CD4-positive, CD25-positive, alpha-beta regulatory T cell (primary cell): Measurements from ENCODE around the gene MYH7B. TPM values are rescaled to one million over a fixed set of nuclear protein-coding genes. Genes with fewer than 3 reads are reported as not detected.

Experiments
- ATAC-seq, 2 donors: fragments of 150-1000 bp; cut with Tn5 transposase; one replicate each; pipeline ENCODE4 v1.10.0; 2021; ENCODE audit warnings: low read depth in 2 of 2, moderate number of reproducible peaks in 2 of 2, moderate library complexity in 1 of 2
- DNase-seq, 3 donors: peaks; one replicate each; pipeline versions ENCODE4 v3.0.0 to v3.0.0-alpha.2; 2012 to 2022; ENCODE audit warnings: mixed read lengths in 1 of 3
- H3K27ac ChIP-seq: one replicate; pipeline ENCODE4 v1.7.0; 2013; ENCODE audit warnings: mild to moderate bottlenecking, low read length; ENCODE audit not compliant: insufficient read depth, poor library complexity, severe bottlenecking
- H3K27me3 ChIP-seq: one replicate; pipeline ENCODE4 v1.7.0; 2013; ENCODE audit warnings: low read length; ENCODE audit not compliant: control insufficient read depth, insufficient read depth
- H3K36me3 ChIP-seq: one replicate; pipeline ENCODE4 v1.7.0; 2013; ENCODE audit warnings: mild to moderate bottlenecking, low read length, moderate library complexity; ENCODE audit not compliant: control insufficient read depth, insufficient read depth
- H3K4me1 ChIP-seq: 2 replicates; pipeline ENCODE4 v1.7.0; 2013; ENCODE audit warnings: mild to moderate bottlenecking, low read length; ENCODE audit not compliant: insufficient read depth, control insufficient read depth, poor library complexity, severe bottlenecking
- H3K4me3 ChIP-seq: one replicate; pipeline ENCODE4 v1.7.0; 2013; ENCODE audit warnings: low read depth, mild to moderate bottlenecking, low read length, moderate library complexity
- H3K9me3 ChIP-seq, 2 experiments: 1 replicate in 1 of 2; 2 replicates in 1 of 2; pipeline ENCODE4 v1.7.0; 2013; ENCODE audit warnings: low read length in 2 of 2, mild to moderate bottlenecking in 1 of 2, moderate library complexity in 1 of 2; ENCODE audit not compliant: control insufficient read depth in 2 of 2
- H3K27ac Mint-ChIP-seq, 3 donors: one replicate each; pipeline ENCODE4 v1.8.0; 2020 to 2022; ENCODE audit warnings: mild to moderate bottlenecking in 3 of 3, mixed read lengths in 3 of 3, moderate library complexity in 2 of 3
- H3K27me3 Mint-ChIP-seq: one replicate; pipeline ENCODE4 v1.8.0; 2022; ENCODE audit warnings: mild to moderate bottlenecking, mixed read lengths
- H3K36me3 Mint-ChIP-seq: one replicate; pipeline ENCODE4 v1.8.0; 2020; ENCODE audit warnings: mixed read lengths
- H3K4me1 Mint-ChIP-seq, 4 donors: one replicate each; pipeline ENCODE4 v1.8.0; 2020 to 2022; ENCODE audit warnings: mixed read lengths in 4 of 4, mild to moderate bottlenecking in 1 of 4
- H3K4me3 Mint-ChIP-seq, 4 donors: one replicate each; pipeline ENCODE4 v1.8.0; 2020 to 2022; ENCODE audit warnings: mild to moderate bottlenecking in 4 of 4, mixed read lengths in 4 of 4, moderate library complexity in 3 of 4
- H3K9me3 Mint-ChIP-seq, 7 donors: one replicate each; pipeline ENCODE4 v1.8.0; 2020 to 2022; ENCODE audit warnings: mixed read lengths in 7 of 7, mild to moderate bottlenecking in 3 of 7, moderate library complexity in 2 of 7
- polyA plus RNA-seq, 4 donors: library from polyadenylated mRNA; unstranded; fragments of 300-500 nt; fragmentation: Illumina TruSeq; gene quantifications; one replicate each; pipeline ENCODE4 v1.2.3, GENCODE V29; 2021
- total RNA-seq: library from RNA; stranded (reverse); gene quantifications from one replicate; pipeline ENCODE4 v1.2.3, GENCODE V29; 2022

Gene MYH7B
- total RNA-seq (0.20 TPM), polyA plus RNA-seq (under 1 TPM in 1 of 4 donors, not detected in 3; 0.35 TPM)

DNA sequence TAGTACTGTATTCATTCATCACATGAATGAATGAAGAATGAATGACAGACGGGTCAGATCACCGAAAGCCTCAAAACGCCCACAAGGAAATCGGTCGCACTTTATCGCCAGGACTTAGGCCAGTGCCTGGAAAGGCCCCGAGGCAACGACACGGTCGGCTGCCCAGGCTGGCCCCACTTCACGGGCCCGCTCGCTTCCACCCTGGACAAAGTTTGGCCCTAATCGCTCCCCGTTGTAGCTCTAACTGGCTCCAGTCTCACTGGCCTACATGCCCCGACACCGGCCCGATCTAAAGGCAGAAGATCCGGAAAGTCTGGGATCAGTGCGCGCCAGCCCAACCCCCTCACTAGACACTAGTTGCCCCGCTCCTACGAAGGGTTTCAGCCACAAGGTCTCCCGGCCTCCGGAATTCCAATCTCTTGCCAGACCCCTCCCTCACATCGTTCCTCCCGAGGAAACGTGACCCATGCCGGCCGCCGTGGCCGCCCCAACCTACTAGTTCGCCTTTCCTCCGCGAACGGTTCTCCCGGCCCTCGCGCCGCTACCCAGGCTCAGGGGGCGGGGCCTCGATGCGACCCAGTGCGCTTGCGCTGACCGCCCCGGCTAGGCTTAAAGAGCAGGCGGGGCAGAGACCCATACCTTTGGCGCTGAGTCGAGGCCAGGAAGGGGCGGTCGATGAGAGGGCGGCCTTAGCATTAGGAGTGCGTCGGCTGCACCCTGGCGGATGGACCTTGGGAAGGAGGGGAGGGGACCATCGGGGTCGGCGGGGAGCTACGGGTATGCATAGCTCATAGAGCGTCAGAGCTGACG, at the start of gene MYH7B, which contains the start of gene GSS:
TSS of gene MYH7B (plus strand) at position 638 of the 810 bp plus-strand sequence. CDS start 22,138 bp downstream, outside the sequence.
TSS of gene GSS (minus strand) at position 576 of the 810 bp plus-strand sequence. CDS start 3,954 bp downstream, outside the sequence.
- H3K9me3 ChIP-seq: no peaks in the 10 kb centered on the region
- Mint-ChIP-seq H3K4me1 (peaks cover 0 to 36% (median 23%) of the 10 kb centered on the region in 4 donors), H3K4me3 (peak within 1 kb of the TSS; percentile 94 to 99 (median 96)), H3K9me3 (no peaks in the 10 kb centered on the region), H3K27ac (peak within 1 kb of the TSS; percentile 96 to 99 (median 99)), H3K27me3 (no peaks in the 10 kb centered on the region), H3K36me3 (no peaks in the 10 kb centered on the region)
- peaks cover 15% of the 10 kb centered on the region for H3K4me1 ChIP-seq
- H3K36me3 ChIP-seq: no peaks in the 10 kb centered on the region
- peak within 1 kb of the TSS; percentile 79 for H3K27ac ChIP-seq
- DNase-seq: peak; percentile 94 to 95 (median 94)
- no peaks in the 10 kb centered on the region for H3K27me3 ChIP-seq
- H3K4me3 ChIP-seq: peak within 1 kb of the TSS; percentile 79
- peak; percentile 92 to 94 for ATAC-seq

DNA sequence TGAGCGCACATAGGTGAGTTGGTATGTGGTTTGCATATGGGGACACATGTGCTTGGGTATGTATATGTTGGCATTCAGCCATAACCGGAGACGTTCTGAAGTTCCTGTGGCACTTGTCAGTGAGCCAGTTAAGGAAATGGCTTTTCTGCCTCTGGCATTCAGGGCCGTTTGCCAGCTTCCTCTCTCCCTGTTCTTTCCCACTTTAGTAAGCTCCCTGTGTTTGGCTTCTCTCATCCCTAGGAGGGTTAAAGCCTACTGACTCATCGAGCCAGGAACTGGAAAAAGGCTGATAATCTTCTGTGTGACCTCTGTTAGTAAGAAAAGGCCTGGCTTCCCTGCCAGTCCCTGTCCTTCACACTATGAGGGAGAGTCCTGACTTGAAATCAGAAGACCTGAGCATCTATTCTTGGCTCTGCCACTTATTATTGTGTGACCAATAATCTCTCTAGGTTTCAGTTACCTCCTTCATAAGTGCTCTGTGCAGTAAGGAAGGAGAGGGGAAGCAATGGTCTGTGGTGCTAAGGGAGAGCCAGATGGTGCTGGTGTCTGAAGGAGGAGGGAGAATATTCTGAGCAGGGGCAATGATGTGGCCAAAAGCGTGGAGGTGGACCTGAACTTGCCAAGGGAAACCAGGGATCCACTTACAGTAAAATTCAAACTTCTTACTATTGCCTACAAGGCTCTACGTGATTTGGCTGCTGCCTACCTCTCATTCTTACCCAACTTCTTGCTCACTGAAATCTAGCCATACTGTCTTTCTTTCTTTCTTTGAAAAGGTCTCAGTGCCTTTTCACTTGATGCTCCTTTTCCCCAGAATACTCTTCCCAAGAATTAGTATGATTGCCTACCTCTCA, 47.8 kb upstream of the MYH7B start:
- Histone ChIP-seq H3K36me3 (no peaks in the 10 kb centered on the region), H3K27ac (no peak overlapping the region), H3K27me3 (no peaks in the 10 kb centered on the region), H3K4me1 (no peaks in the 10 kb centered on the region), H3K9me3 (no peaks in the 10 kb centered on the region), H3K4me3 (no peak overlapping the region)
- no peaks in the 10 kb centered on the region for H3K27me3 Mint-ChIP-seq
- ATAC-seq: no peak
- H3K9me3 Mint-ChIP-seq: no peaks in the 10 kb centered on the region
- peaks cover 0 to 6% (median 5%) of the 10 kb centered on the region in 4 donors for H3K4me1 Mint-ChIP-seq
- H3K27ac Mint-ChIP-seq: peak overlapping the region in 1 of 3 donors; percentile 7
- no peaks in the 10 kb centered on the region for H3K36me3 Mint-ChIP-seq
- DNase-seq: no peak
- H3K4me3 Mint-ChIP-seq: no peak overlapping the region

DNA sequence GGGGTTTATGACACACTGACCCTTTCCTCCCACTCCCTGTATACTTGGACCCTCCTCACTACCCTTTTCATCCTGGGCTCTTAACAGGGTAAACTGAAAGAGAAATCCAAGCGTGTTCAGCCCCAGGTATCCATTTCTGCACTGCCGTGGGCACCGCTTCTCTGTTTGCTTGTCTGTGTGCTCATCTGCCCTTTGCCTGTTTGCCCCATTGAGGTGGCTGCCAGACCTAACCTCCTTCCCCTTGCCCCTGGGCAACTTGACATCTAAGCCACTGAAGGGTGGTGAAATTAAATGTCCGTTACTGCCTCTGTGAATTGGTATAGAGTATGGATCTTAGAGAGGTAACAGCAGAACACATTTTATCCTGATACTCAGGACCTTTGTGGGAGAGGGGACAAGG, 40.5 kb upstream of the MYH7B start:
- Mint-ChIP-seq H3K27ac (no peak overlapping the region), H3K9me3 (no peaks in the 10 kb centered on the region), H3K27me3 (no peaks in the 10 kb centered on the region), H3K36me3 (peaks cover 2% of the 10 kb centered on the region), H3K4me1 (peaks cover 5 to 15% (median 10%) of the 10 kb centered on the region in 4 donors), H3K4me3 (no peak overlapping the region)
- Histone ChIP-seq H3K9me3 (no peaks in the 10 kb centered on the region), H3K27me3 (no peaks in the 10 kb centered on the region), H3K36me3 (no peaks in the 10 kb centered on the region), H3K27ac (no peak overlapping the region), H3K4me1 (peaks cover 4% of the 10 kb centered on the region), H3K4me3 (no peak overlapping the region)
- ATAC-seq: no peak
- no peak for DNase-seq

DNA sequence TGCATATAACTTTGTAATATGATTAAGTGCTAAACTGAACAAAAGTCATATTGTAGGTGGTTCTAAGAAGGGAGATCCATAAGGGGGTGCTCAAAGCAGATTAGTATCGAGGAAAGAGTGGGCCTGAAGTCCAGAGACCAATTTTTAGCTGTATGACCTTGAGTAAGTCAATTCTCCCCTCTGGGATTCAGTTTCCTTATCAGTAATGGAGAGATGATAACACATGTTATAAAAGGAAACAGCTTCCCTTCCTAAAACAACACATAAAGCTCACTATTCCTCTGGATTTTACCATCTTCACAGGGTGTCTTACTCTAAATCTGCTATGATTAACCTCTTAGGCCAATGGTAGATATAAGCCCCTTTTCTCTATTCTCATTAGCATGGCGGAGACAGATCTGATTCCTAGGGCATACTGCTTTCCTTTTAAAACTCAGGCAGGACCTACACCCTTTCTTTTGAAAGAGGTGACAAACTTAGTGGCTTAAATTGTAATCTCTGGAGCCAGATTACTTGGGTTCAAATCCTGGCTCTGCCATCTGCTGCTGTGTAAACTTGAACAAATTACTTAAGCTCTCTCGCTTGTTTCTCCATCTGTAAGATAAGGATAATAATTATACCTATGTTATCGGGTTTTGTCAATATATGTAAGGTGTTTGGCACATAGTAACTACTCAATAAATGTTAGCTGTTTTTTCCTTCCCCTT, 39.8 kb upstream of the MYH7B start:
- no peak overlapping the region for H3K27ac ChIP-seq
- H3K9me3 ChIP-seq: no peaks in the 10 kb centered on the region
- no peak overlapping the region for H3K4me3 Mint-ChIP-seq
- H3K27ac Mint-ChIP-seq: no peak overlapping the region
- peaks cover 4% of the 10 kb centered on the region for H3K36me3 Mint-ChIP-seq
- no peak overlapping the region for H3K4me3 ChIP-seq
- no peaks in the 10 kb centered on the region for H3K27me3 ChIP-seq
- ATAC-seq (no peak), DNase-seq (no peak)
- peaks cover 4% of the 10 kb centered on the region for H3K4me1 ChIP-seq
- H3K36me3 ChIP-seq: no peaks in the 10 kb centered on the region
- H3K27me3 Mint-ChIP-seq: no peaks in the 10 kb centered on the region
- peaks cover 5 to 15% (median 10%) of the 10 kb centered on the region in 4 donors for H3K4me1 Mint-ChIP-seq
- H3K9me3 Mint-ChIP-seq: no peaks in the 10 kb centered on the region

DNA sequence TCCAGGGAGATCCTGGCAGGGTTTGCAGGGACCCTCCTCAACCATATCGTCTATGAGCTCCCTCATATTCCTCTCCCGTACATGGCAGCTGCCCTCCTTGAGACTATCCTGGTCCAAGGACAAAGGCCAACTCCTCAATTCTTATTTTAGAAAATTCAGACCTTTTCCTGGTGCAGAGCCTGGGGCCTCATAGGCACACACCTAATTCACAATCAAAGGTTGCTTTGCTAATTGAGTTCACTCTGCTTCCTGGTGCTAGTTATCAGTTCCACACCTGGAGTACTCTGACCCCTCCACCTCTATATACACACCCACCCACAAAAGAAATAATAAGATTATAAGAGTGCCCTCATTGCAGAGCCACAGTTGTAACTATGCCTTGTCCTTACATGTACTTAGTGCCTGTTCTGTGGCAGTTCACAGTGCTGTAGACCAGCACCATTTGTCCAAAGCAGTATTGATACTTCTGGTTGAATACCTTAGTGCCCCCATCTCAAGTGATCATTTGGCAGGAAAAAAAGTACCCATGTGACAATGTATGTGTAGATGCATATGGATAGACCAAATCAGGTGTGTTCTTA, 38.8 kb upstream of the MYH7B start:
- Histone ChIP-seq H3K4me1 (peaks cover 4% of the 10 kb centered on the region), H3K9me3 (no peaks in the 10 kb centered on the region), H3K36me3 (peaks cover 4% of the 10 kb centered on the region), H3K4me3 (no peak overlapping the region), H3K27me3 (no peaks in the 10 kb centered on the region), H3K27ac (no peak overlapping the region)
- Mint-ChIP-seq H3K9me3 (no peaks in the 10 kb centered on the region), H3K27me3 (no peaks in the 10 kb centered on the region), H3K4me1 (peaks cover 5 to 15% (median 10%) of the 10 kb centered on the region in 4 donors), H3K4me3 (no peak overlapping the region), H3K36me3 (peaks cover 4% of the 10 kb centered on the region), H3K27ac (peak overlapping the region in 1 of 3 donors; percentile 39)
- DNase-seq (no peak), ATAC-seq (no peak)

DNA sequence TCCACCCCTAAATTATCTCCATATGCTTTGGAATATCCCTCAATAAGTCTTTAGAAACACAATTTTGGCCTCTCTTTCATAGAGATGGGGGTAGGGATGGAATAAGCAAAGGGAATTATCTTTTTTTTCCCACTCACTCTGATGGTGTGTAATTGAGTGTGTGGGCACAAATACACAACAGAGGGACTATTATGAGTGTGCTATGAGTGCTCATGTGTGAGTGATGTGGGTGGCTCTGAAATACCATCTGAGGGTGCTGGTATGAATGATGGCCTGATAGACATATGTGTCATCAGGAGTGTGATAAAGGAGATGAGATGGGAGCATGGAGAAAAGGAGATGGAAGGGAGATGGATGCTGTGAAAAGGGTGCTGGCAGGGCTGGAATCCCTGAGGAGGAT, 35.6 kb upstream of the MYH7B start:
- Histone ChIP-seq H3K27me3 (no peaks in the 10 kb centered on the region), H3K27ac (no peak overlapping the region)
- H3K9me3 Mint-ChIP-seq: no peaks in the 10 kb centered on the region

DNA sequence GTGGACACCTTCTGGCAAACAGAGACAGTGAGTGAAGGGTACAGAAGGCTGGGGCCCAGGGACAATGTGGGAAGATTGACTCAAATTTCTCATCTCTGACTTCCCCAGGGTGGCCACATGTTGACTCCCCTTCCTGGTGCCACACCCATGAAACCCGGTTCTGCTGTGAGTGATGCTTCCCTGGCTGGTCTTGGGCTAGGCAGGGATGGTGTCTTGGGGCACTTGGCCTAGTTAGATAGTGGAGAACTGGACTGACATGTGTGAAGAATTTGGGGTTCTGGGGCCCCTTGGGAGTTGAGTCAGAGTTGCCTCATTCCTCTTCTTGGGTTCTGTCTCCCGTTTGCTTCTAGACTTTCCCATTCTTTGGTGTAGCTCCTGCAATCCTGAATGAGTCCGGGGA, 34.2 kb upstream of the MYH7B start:
- no peak overlapping the region for H3K4me3 ChIP-seq
- H3K27me3 ChIP-seq: no peaks in the 10 kb centered on the region
- no peaks in the 10 kb centered on the region for H3K27me3 Mint-ChIP-seq
- H3K27ac Mint-ChIP-seq: peak overlapping the region in 1 of 3 donors; percentile 17
- H3K9me3 ChIP-seq: no peaks in the 10 kb centered on the region
- DNase-seq (no peak), ATAC-seq (no peak)
- H3K4me1 ChIP-seq: peaks cover 4% of the 10 kb centered on the region
- H3K4me3 Mint-ChIP-seq: no peak overlapping the region
- peaks cover 9% of the 10 kb centered on the region for H3K36me3 ChIP-seq
- H3K36me3 Mint-ChIP-seq: peaks cover 12% of the 10 kb centered on the region
- H3K9me3 Mint-ChIP-seq: no peaks in the 10 kb centered on the region
- H3K4me1 Mint-ChIP-seq: peaks cover 5 to 15% (median 10%) of the 10 kb centered on the region in 4 donors
- H3K27ac ChIP-seq: no peak overlapping the region

More for the DNA sequence above, 35.6 kb upstream of the MYH7B start:
- ATAC-seq (no peak), DNase-seq (no peak)
- no peaks in the 10 kb centered on the region for H3K27me3 Mint-ChIP-seq
- H3K27ac Mint-ChIP-seq: no peak overlapping the region
- H3K4me1 Mint-ChIP-seq: peaks cover 5 to 15% (median 8%) of the 10 kb centered on the region in 4 donors
- Histone ChIP-seq H3K36me3 (peaks cover 4% of the 10 kb centered on the region), H3K9me3 (no peaks in the 10 kb centered on the region), H3K4me1 (peaks cover 4% of the 10 kb centered on the region), H3K4me3 (no peak overlapping the region)
- peaks cover 6% of the 10 kb centered on the region for H3K36me3 Mint-ChIP-seq
- no peak overlapping the region for H3K4me3 Mint-ChIP-seq
